Measurements from ENCODE around the gene APOB. TPM values are rescaled to one million over a fixed set of nuclear protein-coding genes. Genes with fewer than 3 reads are reported as not detected.
A peak's percentile ranks its signal among the peaks of the same experiment; 100 is the strongest.

Gene APOB
- total and polyA plus RNA-seq, 2 of the 13 experiments (the other 11 are each of a cell fraction or from before 2014, with no cell fraction given) = 1,569 to 2,515 TPM

GRCh38 chr2:21043744-21044532, at the start of gene APOB (continued):
- peak; percentile 44 for TF ChIP-seq ZBTB33 (CRISPR knock-in tag; IDR thresholded peaks at IDR 0.05)
- peak; percentile 78; the same call in 1 of the 2 replicates for TF ChIP-seq ZNF292 (CRISPR knock-in tag; IDR thresholded peaks at IDR 0.05; ENCODE audit: borderline replicate concordance, low read depth)
- peak; percentile 59 for TF ChIP-seq ZNF225 (CRISPR knock-in tag; IDR thresholded peaks at IDR 0.05)
- TF ChIP-seq ATAD3A (CRISPR knock-in tag; IDR thresholded peaks at IDR 0.05) = 0 out of 2 replicates have a peak, but pooled peaks have one; percentile 19
- TF ChIP-seq HOXA3 (CRISPR knock-in tag; IDR thresholded peaks at IDR 0.05) = peak; percentile 93
- peak; percentile 68 for TF ChIP-seq SP5 (CRISPR knock-in tag; IDR thresholded peaks at IDR 0.05; ENCODE audit: borderline replicate concordance, low read depth)
- peak; percentile 51 for TF ChIP-seq CTCF (CRISPR knock-in tag; IDR thresholded peaks at IDR 0.05)
- TF ChIP-seq ZFP36L1 (CRISPR knock-in tag; IDR thresholded peaks at IDR 0.05) = no peak
- peak; percentile 90 for TF ChIP-seq SOX5 (CRISPR knock-in tag; IDR thresholded peaks at IDR 0.05; ENCODE audit: borderline replicate concordance)
- TF ChIP-seq AKAP8 (CRISPR knock-in tag; IDR thresholded peaks at IDR 0.05) = no peak
- TF ChIP-seq, protein P1, sequence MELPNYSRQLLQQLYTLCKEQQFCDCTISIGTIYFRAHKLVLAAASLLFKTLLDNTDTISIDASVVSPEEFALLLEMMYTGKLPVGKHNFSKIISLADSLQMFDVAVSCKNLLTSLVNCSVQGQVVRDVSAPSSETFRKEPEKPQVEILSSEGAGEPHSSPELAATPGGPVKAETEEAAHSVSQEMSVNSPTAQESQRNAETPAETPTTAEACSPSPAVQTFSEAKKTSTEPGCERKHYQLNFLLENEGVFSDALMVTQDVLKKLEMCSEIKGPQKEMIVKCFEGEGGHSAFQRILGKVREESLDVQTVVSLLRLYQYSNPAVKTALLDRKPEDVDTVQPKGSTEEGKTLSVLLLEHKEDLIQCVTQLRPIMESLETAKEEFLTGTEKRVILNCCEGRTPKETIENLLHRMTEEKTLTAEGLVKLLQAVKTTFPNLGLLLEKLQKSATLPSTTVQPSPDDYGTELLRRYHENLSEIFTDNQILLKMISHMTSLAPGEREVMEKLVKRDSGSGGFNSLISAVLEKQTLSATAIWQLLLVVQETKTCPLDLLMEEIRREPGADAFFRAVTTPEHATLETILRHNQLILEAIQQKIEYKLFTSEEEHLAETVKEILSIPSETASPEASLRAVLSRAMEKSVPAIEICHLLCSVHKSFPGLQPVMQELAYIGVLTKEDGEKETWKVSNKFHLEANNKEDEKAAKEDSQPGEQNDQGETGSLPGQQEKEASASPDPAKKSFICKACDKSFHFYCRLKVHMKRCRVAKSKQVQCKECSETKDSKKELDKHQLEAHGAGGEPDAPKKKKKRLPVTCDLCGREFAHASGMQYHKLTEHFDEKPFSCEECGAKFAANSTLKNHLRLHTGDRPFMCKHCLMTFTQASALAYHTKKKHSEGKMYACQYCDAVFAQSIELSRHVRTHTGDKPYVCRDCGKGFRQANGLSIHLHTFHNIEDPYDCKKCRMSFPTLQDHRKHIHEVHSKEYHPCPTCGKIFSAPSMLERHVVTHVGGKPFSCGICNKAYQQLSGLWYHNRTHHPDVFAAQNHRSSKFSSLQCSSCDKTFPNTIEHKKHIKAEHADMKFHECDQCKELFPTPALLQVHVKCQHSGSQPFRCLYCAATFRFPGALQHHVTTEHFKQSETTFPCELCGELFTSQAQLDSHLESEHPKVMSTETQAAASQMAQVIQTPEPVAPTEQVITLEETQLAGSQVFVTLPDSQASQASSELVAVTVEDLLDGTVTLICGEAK (IDR thresholded peaks at IDR 0.05) = no peak
- TF ChIP-seq, protein P1 (CRISPR knock-in tag; IDR thresholded peaks at IDR 0.05) = peak; percentile 82
- TF ChIP-seq BCLAF1 (IDR thresholded peaks at IDR 0.05) = no peak

Measured in HepG2 (cell line).